Measurements from ENCODE around the gene NPLOC4. TPM values are rescaled to one million over a fixed set of nuclear protein-coding genes. Genes with fewer than 3 reads are reported as not detected.
"Not testable (repeated sequence)": the region's sequence is repeated elsewhere in the genome, so short reads cannot be mapped to it uniquely, and the experiment has no call there.

NPLOC4 gene
- total RNA-seq, 1 experiment from 2014 or later = 69.9 TPM

DNA sequence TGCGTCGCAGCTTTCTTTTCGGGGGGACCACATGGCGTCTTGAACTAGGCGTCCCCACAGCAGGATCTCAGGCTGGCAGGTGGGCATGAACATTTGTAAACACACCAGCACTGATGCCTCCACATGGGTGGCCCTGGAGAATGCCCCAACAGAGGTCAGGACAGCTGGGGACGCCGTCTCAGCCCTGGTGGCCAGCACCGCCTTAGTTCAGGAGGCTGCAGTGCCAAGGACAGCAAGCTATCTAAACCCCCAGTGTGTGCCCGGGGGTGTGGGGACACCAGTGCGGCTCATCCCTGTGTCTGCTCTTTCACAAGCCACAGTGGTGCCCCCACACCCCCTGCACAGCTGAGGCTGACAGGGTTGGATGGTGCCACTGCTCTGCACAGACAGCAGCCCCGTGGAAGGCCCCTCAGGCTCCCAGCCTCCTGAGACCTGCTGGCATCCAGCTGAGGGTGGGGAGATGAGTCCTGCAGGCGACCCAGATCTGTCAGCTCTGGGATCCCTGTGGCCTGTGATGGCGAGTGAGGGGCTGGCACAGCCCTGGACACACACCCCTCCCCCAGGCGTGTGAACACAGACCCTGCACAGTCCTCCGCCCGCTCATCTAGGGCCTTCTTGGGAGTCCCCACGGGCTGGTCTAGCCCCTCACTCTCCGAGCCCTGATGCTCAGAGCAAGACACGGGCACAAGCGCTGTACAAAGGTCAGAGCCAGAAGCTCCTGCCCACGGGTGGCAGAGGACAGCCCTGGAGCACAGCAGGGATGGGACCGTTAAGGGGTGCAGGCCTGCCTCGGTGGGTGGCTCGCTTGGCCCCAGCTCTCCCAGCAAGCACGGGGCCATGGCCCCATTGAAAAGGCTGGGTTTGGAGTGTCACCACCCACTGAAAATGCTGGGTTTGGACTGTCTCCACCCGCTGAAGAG, 98.0 kb downstream of the NPLOC4 start:
- DNase-seq (ENCODE audit: extremely low read depth, low read depth) = no peak

DNA sequence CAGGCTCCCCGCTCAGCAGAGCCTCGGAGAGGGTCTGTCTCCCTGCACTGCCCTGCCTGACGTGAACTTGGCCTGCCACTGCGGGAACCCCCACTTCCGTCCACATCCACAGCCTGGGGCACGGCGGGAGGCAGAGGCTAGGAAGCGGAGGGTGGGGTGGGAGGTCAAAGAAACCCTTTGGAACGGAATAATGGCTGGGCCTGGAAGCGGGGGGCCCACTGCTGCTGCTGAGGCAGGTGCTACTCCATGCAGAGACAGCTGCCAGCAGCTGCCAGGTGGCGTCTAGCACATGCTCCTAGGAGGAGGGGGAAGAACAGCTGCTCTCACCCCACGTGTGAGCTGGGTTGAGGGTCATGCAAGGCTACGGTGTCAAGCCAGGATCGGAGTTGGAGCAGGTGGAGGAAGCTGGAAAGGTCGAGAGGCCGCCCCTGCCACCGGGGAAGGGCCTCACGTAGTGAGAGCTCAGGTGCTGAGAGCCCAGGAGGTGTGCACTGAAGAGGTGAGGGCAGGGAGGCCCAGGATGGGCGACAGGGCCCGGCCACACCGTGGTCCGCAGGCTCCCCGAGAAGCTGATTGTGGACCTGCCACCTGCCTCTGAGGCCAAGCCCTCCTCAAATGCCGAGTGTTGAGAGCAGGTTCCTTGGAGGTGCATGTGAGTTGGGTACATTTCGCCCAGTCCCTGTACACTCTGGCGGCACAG, 98.9 kb downstream of the NPLOC4 start:
- DNase-seq (ENCODE audit: extremely low read depth, low read depth) = no peak

DNA sequence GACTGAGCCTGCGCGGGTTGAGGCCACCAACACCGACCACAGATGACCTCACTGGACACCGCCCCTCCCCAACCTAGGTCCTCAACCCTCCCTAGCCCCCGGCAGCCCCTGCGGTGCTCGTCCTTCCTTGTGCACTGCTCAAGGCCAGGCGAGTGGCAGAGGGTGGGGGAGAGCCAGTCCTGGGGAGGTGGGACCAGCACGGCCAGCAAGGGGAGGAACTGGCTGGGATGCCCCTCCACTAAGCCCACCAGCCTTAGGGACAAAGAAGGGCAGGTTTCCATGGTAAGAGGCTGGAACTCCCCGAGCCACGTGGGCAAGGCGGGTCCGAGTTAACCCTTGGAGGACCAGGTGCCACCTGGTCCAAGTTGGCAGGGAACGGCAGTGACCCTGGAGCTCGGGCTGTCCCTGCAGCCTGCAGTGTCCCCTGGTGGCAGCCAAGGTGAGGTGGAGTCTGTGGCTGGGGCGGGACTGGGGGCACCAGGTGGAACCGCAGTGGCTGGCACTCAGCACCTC, 99.5 kb downstream of the NPLOC4 start:
- DNase-seq (ENCODE audit: extremely low read depth, low read depth) = no peak

DNA sequence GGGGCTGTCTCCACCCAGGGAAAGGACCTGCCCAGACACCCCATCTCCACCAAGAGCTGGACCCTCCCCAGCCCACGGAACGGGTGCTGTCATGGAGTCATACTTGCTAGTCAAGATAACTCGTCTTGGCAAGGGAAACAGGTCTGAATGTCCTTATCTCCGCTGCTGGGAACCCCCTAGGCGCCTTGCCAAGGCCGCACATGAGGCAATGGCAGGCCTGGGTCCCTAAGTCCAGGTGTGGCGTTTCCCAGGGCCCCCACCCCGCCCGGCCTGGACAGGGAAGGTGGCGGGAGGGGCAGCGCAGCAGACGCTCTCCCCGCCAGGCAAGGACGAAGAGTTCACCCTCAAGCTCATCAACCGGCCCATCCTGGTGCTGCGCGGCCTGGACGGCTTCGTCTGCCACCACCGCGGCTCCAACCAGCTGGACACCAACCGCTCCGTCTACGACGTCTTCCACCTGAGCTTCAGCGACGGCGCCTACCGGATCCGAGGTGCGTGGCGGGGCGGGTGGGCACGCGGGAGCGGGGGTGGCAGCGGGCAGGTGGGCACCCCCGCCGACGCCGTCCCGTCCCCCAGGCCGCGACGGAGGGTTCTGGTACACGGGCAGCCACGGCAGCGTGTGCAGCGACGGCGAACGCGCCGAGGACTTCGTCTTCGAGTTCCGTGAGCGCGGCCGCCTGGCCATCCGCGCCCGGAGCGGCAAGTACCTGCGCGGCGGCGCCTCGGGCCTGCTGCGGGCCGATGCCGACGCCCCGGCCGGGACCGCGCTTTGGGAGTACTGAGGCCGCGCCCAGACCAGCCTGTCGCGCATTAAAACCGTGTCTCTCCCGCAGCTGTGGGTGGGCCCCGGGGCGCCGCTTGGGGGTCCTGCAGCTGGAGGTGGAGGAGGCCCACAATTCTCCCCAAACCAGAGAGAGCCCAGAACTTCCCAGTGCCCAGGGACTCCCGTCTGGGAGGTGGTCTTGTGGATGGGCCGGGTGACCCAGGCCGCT, 100.3 kb downstream of the NPLOC4 start:
- DNase-seq (ENCODE audit: extremely low read depth, low read depth) = no peak

DNA sequence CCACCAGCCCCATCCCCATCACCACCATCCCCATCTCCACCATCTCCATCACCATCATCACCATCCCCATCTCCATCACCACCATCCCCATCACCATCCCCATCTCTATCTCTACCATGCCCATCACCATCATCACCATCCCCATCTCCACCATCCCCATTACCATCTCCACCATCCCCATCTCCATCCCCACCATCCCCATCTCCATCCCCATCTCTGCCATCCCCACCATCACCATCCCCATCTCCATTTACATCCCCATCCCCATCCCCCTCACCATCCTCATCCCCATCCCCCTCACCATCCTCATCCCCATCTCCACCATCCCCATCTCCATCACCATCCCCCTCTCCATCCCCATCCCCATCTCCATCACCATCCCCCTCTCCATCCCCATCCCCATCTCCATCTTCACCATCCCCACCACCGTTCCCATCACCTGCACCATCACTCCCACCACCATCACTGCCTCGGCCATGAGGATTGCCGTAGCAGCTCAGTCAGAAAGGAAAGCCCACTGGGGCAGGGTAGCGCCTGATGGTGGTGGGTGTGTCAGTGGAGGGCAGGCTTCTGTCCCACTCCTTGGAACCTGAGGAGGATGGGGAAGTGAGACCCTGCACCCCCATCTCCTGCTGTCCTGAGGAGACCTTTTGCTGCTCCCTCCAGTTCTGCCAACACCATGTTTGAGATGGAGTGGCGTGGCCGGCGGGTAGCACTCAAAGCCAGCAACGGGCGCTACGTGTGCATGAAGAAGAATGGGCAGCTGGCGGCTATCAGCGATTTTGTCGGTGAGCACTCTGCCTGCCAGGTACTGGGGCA, 101.2 kb downstream of the NPLOC4 start:
- no peak for DNase-seq (ENCODE audit: extremely low read depth, low read depth)

GRCh38 chr17:81535007-81535328, 101.9 kb downstream of the NPLOC4 start:
- no peak for DNase-seq (ENCODE audit: extremely low read depth, low read depth)

DNA sequence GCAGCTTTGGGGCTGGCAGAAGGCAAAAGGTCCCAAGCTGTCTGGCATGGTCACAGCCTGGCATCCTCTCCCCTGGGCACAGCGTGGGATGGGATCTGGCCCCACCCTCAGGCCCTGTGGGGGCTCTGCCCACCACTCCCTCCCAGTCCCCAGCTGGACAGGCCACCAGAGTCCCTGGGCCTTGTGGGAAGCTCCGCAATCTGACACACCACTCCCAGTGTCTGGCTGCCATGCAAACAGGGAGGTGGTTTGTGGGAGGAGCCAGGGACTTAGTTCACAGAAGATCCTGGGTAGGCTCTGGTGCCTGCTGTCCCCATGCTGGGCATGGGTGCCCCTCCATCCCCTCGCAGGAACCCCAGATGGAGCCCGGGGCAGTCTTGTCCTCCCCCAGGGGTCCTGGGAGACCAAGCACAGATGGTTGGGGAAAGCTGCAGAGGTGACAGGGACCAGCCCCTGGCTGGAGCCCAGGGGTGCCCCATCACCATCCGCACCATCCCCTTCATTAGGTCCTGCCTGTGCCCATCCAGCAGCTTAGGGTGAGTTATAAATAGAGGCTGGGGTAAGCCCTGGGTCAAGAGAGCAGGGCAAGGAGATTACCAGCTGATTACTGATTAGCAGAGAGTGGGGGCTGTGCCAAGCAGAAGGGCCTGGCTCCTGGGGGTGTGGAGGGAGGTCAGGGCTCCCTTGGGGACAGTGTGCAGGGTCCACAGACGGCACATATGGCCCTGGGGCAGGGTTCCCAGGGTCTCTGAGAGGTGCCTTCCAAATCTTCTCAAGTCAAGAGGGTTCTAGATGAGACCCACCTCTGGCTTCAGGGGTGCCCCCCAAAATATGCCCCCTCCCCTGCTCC, 102.5 kb downstream of the NPLOC4 start:
- DNase-seq (ENCODE audit: extremely low read depth, low read depth) = no peak

DNA sequence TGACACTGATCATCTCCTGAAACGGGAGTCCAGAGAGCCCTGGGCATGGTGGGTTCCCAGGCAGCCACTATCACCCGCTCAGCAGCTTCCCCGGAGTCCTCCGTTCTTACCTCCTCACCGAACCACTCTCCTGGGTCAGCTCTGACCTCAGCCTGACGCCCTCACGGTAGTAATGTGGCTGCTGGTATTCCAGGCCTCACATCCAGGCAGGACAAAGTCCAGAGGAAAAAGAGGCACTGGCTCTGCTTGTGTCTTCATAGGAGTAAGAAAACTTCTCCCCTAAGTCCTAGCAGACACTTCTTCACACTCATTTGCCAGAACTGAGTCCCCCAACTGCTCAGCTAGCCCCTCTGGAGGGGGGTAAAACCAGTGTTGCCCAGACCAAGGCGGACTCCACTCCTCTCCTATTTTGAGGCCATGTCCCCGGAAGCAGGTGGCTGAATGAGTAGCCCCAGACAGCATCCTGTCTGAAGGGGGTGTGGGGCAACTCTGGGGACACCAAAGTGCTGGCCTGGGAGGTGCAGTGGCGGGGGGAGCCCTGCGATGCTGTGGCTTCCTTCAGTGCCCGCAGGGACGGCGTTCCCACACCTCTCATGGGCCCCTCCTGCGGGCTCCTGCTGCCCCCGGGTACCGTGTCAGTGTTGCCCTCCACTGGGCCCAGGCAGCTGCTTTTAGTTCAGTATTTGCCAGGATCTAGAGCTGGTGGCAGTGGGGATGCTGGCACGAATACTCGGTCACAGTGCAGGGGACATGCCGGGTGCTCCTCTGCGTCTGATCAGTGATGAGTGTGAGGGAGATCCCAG, 103.4 kb downstream of the NPLOC4 start:
- DNase-seq (ENCODE audit: extremely low read depth, low read depth) = no peak

DNA sequence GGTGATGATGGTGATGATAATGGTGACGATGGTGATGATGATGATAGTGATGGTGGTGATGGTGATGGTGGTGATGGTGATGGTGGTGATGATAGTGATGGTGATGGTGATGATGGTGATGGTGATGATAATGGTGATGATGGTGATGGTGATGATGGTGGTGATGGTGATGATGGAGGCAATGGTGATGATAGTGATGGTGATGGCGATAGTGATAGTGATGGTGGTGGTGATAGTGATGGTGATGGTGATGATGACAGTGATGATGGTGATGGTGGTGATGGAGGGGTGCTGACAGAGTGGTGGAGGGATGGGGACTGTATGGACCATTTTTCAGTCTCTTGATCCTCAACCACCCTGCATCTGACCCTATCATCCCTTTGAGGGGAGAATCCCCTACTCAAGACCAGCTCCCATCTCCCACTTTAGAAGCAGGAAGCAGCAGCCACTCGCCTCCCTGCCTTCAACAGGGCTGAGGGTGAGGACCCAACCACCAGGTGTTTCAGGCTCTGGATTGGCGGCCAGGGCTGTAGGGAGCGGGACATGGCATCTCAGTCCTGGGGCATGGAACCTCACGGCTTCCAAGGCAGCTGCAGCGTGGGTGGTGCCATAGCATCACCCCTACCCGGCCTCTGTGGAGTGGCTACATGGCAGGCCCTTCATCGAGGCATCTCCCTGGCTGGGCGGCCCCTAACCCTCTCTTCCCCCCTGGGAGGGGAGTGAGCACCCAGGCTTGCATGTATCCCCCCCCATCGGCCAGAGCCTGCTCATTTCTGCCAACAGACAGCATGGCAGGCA, 104.2 kb downstream of the NPLOC4 start:
- no peak for DNase-seq (ENCODE audit: extremely low read depth, low read depth)

DNA sequence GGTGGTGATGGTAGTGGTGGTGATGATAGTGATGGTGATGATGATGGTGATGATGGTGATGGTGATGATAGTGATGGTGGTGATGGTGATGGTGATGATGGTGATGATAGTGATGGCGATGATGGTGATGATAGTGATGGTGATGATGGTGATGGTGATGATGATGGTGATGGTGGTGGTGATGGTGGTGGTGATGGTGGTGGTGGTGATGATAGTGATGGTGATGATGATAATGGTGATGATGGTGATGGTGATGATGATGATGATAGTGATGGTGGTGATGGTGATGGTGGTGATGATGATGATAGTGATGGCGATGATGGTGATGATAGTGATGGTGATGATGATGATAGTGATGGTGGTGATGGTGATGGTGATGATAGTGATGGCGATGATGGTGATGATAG, 104.9 kb downstream of the NPLOC4 start:
- not testable (repeated sequence) for DNase-seq (ENCODE audit: extremely low read depth, low read depth)

GRCh38 chr17:81531013-81531412, 105.9 kb downstream of the NPLOC4 start:
- DNase-seq (ENCODE audit: extremely low read depth, low read depth) = not testable (repeated sequence)

GRCh38 chr17:81529437-81529803, 107.5 kb downstream of the NPLOC4 start:
- DNase-seq (ENCODE audit: extremely low read depth, low read depth) = no peak

DNA sequence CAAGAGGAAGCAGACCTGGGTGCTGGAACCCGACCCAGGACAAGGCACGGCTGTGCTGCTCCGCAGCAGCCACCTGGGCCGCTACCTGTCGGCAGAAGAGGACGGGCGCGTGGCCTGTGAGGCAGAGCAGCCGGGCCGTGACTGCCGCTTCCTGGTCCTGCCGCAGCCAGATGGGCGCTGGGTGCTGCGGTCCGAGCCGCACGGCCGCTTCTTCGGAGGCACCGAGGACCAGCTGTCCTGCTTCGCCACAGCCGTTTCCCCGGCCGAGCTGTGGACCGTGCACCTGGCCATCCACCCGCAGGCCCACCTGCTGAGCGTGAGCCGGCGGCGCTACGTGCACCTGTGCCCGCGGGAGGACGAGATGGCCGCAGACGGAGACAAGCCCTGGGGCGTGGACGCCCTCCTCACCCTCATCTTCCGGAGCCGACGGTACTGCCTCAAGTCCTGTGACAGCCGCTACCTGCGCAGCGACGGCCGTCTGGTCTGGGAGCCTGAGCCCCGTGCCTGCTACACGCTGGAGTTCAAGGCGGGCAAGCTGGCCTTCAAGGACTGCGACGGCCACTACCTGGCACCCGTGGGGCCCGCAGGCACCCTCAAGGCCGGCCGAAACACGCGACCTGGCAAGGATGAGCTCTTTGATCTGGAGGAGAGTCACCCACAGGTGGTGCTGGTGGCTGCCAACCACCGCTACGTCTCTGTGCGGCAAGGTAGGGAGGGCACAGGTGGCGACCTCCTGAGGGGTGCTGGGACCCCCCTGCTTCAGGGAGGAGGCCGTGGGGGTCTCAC, 108.1 kb downstream of the NPLOC4 start:
- DNase-seq (ENCODE audit: extremely low read depth, low read depth) = no peak

GRCh38 chr17:81528384-81528650, 108.6 kb downstream of the NPLOC4 start:
- no peak for DNase-seq (ENCODE audit: extremely low read depth, low read depth)

- no peak for DNase-seq (ENCODE audit: extremely low read depth, low read depth)
Measured at GRCh38 chr17:81527591-81528383, 109.1 kb downstream of the NPLOC4 start, which contains the start of gene FSCN2. FSCN2 (plus strand) TSS chr17:81528377; CDS start chr17:81528532, 155 bp downstream.
